Measurements from ENCODE around the gene FERMT2. TPM values are rescaled to one million over a fixed set of nuclear protein-coding genes. Genes with fewer than 3 reads are reported as not detected.

The FERMT2 gene
- total and polyA plus RNA-seq, 2 experiments from 2014 or later = 108 to 148 TPM

DNA sequence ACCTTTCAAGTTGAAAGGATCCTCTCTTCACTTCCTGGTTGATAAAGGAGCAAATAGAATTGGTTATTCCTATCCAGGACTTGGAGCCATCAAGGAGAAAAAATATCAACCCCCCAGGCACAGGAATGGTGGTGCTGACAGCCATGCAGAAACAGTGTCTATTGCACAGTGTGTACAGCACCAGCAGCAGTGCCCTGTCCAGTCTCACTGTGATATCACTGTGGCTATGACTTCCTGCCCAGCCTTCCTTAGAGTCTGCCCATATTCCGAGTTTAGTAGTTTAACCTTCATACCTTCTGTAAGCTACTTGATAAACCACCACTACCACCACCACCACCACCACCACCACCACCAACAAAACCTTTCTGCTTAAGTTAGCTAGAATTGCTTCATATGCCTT, 45.1 kb upstream of the FERMT2 start:
- Histone ChIP-seq H3F3A (replicated peaks; ENCODE audit: low read depth) (no peaks in the 10 kb centered on the region), H3K36me3 (ENCODE audit: insufficient read depth) (no peaks in the 10 kb centered on the region), H4K20me1 (replicated peaks; ENCODE audit: insufficient read depth) (no peaks in the 10 kb centered on the region), H3K9me2 (ENCODE audit: insufficient read depth) (no peaks in the 10 kb centered on the region), H3K4me2 (no peak overlapping the region), H3K4me3 (no peak overlapping the region), H3K4me1 (ENCODE audit: insufficient read depth) (no peaks in the 10 kb centered on the region), H3K79me2 (replicated peaks; ENCODE audit: insufficient read depth) (no peaks in the 10 kb centered on the region), H3K27ac (ENCODE audit: low read depth) (no peak overlapping the region), H2AFZ (no peak overlapping the region), H3K27me3 (ENCODE audit: insufficient read depth) (no peaks in the 10 kb centered on the region)
- Mint-ChIP-seq H3K4me3 (no peak overlapping the region), H3K27ac (no peak overlapping the region), H3K27me3 (ENCODE audit: insufficient read depth, low read depth, poor library complexity) (no peaks in the 10 kb centered on the region), H3K4me1 (no peaks in the 10 kb centered on the region; the same call in 2 of the 3 replicates), H3K9me3 (no peaks in the 10 kb centered on the region), H3K36me3 (ENCODE audit: low read depth) (no peaks in the 10 kb centered on the region)
- ATAC-seq (no peak), DNase-seq (ENCODE audit: low spot score) (no peak)
- no peak for TF ChIP-seq ETS1 (IDR thresholded peaks at IDR 0.05)
- TF ChIP-seq ZNF114 (CRISPR knock-in tag; IDR thresholded peaks at IDR 0.05) = no peak
- TF ChIP-seq STAT1 (IDR thresholded peaks at IDR 0.05; ENCODE audit: unreplicated experiment) = no peak
- TF ChIP-seq EZH2phosphoT487 (IDR thresholded peaks at IDR 0.05; ENCODE audit: unreplicated experiment) = no peak
- TF ChIP-seq CREB1 (CRISPR knock-in tag; IDR thresholded peaks at IDR 0.05; ENCODE audit: low read depth) = no peak
- TF ChIP-seq REST (IDR thresholded peaks at IDR 0.05; ENCODE audit: unreplicated experiment) = no peak
- TF ChIP-seq NANOG (IDR thresholded peaks at IDR 0.05; ENCODE audit: borderline replicate concordance) = no peak
- no peak for TF ChIP-seq POLR2AphosphoS5 (IDR thresholded peaks at IDR 0.05; ENCODE audit: low read depth)
- TF ChIP-seq ZNF331 (CRISPR knock-in tag; IDR thresholded peaks at IDR 0.05; ENCODE audit: low read depth) = no peak
- TF ChIP-seq EZH2 (IDR thresholded peaks at IDR 0.05; ENCODE audit: low read depth, unreplicated experiment) = no peak
- TF ChIP-seq CTCF (conservative IDR thresholded peaks at IDR 0.05; ENCODE audit: low read depth in 2 of 2) = no peak
- no peak for TF ChIP-seq JUNB (IDR thresholded peaks at IDR 0.05; ENCODE audit: unreplicated experiment)
- no peak for TF ChIP-seq ZNF462 (CRISPR knock-in tag; IDR thresholded peaks at IDR 0.05)

Data from GM23338 (cell line).